Left forelimb (tissue), 1 donor: ENCODE data around the gene CFAP77.

Experiments
- DNase-seq: peaks from one replicate; pipeline ENCODE4 v3.0.0-alpha.2; 2018; ENCODE audit warnings: low spot score

The CFAP77 gene

DNA sequence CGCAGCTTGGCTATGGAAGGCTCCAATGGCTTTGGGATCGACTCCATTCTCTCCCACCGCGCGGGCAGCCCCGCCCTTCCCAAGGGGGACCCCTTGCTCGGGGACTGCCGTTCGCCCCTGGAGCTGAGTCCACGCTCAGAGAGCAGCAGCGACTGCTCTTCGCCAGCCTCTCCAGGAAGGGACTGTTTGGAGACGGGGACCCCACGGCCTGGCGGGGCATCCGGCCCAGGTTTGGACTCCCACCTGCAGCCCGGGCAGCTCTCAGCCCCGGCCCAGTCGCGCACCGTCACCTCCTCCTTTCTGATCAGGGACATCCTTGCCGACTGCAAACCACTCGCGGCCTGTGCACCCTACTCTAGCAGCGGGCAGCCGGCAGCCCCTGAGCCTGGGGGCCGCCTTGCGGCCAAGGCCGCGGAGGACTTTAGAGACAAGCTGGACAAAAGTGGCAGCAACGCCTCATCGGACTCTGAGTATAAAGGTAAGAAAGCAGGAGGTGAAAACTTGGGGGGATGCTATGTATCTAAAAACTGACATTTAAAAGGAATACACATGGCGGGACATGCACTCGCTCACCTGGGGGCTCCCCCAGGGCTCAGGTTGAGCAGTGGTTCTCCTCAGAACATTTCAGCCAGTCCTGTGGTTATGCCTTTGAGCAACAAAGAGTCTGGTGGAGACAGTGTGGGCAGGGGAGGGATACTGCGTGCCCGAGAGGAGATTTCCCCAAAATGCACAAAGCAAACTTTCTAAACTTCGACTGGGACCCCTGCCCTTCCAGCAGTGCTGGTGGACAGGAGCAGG is 173.0 kb downstream of the CFAP77 start:
- DNase-seq = no peak

DNA sequence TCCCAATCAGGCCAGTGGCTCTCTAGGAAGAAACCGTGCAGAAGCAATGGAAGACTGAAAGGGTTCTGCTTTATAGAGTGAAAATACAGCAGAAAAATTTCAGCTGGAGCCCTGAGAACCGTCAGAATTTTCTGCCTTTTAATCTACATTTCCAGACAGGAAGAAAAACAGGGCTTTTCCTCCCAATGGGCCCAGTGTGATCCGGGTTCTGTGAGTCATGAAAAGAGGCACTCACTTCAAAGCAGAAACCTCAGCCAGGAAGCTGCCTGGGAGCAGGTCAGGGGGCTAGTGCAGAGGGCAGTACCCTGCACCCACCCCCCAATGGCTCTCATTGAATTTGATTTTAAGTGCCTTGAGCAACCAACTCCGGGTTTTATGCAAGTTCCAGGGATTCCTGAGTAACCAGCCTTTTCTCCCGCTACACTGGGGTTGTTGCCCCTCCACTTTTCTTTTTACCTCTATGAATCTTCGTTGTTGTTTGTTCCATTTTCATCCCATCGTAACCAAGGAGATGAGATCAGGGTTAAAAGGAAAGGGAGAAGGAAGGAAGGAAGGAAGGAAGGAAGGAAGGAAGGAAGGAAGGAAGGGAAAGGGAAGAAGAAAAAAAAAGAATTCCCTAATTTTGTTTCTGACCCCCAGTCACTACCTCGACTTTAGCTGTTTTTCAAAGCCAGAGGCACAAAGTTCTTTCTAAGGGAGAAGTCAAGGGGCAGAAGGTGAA is 173.7 kb downstream of the CFAP77 start:
- no peak for DNase-seq

GRCh38 chr9:132584601-132585560 is 174.9 kb downstream of the CFAP77 start:
- no peak for DNase-seq

- no peak for DNase-seq
These were observed 176.2 kb downstream of the CFAP77 start for GRCh38 chr9:132585954-132586829.

DNA sequence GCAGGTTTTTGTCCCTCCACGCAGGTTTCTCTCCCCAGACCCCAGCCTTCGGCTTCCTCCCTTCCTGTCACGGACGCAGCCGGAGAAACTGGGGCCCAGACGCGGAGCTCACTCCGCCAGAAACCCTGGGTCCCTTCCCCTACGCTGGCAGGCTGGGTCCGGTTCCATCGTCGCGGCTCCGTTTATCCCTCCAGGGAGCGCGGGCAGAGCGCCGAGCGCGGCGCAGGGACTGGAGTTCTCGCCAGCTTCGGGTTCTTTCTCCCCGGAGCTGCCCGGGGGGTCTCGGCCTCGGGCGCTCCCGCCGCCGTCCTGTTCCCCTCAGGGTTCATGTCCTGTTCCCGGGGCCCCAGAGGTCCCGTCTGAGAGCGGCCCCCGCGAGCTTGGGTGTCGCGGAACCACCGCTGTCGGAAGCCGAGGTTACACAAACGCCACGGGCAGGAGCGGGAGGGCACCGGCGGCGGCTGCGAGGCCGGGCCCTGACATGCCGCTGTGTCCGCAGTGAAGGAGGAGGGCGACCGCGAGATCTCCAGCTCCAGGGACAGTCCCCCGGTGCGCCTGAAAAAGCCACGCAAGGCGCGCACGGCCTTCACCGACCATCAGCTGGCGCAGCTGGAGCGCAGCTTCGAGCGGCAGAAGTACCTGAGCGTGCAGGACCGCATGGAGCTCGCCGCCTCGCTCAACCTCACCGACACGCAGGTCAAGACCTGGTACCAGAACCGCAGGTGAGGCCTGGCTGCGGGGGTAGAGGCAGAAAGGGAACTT is 177.0 kb downstream of the CFAP77 start:
- DNase-seq = no peak

DNA sequence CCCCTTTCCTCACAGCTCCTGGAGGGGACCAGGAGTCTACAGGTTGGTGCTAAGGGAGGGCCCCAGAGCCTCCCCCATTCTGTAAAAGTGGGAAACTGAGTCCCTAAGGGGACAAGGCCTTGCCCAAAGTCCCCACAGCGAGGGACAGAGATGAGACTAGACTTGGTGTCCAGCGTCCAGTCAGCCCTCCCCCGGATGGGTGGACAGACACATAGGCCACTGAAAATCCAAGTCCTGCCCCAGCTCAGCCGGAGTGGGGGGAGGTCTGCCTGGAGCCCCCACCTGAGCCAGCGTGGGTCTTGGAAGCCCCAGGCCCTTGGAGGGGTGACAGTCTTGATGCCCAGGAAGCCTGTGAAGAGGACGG is 177.6 kb downstream of the CFAP77 start:
- DNase-seq = no peak

- DNase-seq = no peak
These were observed 178.1 kb downstream of the CFAP77 start for GRCh38 chr9:132588098-132588497.

DNA sequence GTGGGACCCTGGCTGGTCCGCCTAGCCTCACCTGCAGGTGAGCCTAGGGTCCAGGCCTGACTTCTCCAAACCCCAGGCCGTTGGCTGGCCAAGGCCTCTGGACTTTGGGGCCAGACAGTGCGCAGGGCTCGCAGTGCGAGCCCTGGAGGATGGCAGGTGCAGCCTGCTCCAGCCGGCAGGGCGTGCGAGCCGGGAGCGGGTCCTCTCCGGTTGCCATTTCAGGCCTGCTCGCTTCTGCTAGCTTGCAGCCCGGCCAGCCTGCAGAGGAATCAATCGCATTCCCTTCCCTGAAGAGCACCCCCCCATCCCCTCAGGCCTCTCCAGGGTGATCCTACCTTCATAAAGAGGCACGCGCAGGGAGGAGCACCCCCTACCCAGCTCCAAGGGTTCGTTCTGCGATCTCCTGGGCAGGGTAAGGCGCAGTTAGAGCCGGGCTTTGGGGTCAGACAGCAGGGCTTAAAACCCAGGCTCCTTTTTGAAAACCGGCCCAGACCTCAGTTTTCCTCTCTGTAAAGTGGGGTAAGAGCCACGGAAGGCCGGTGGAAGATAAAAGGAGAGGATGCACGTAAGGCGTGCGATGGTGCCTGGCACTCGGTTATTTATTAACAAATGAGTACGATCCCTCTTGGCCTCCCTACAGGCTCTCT is 178.6 kb downstream of the CFAP77 start:
- DNase-seq = no peak

DNA sequence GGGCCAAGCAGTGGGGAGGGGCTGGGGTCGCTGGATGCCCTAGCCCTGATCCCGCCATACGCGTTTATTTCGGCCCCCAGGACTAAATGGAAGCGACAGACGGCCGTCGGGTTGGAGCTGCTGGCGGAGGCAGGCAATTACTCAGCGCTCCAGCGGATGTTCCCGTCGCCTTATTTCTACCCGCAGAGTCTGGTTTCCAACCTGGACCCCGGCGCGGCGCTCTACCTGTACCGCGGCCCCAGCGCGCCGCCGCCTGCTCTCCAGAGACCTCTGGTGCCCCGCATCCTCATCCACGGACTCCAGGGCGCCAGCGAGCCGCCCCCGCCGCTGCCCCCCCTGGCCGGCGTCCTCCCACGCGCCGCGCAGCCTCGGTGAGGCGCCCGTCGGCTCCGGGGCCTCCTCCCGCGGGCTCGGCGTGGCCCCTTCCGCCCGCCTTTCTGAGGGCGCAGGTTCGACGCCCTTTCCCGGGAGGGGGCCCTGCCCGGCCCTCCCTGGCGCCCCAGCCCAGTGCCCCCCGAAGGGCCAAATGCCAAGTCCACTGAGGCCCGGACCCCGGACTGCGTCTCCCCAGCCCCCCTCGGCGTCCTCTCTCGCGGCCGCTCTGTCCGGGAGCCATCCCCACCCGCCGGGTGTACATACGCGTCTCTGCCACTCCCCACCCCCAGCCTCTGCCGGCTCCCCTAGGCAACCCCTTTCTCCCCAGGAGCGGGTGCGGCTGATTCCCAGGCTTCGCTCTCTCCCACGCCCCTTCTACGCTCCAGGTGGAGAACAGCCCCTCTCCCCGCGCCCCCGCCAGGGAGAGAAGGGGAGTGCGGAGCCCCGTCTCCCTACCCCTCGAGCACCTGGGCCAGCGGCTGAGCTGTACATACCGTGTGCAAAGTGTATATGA is 179.4 kb downstream of the CFAP77 start:
- DNase-seq = no peak

DNA sequence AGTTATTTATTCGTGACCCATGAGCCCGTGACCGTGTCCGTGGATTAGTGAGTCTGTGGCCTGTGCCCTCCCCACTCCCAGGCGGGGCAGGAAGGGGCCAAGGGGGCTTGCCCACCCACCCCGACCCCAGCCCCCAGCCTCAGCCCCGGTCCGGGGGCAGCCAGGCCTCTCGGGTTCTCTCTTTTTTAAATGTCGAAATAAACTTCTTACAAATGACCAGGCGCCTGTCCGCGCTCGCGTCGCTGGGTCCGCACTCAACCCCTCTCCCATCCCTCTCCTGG is 180.0 kb downstream of the CFAP77 start:
- DNase-seq = no peak

GRCh38 chr9:132590318-132591182 is 180.5 kb downstream of the CFAP77 start:
- no peak for DNase-seq

DNA sequence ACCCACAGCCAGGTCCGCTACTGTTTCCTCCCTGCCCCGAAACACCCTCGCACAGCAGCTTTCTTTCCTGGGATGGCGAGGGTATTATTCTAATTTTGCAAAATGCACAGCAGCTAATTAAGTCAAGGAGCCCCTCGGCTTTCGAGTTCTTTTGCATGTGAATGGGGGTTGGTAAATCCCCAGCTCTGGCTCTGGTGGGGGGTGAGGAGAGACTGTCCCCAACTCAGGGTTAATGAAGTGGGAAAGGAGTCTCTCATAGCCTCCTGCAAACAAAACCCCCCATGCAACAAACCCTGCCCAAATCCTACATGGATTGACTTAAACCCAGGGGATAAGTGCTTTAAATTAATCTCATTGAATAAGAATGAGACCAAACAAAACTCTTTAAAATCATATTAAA is 181.2 kb downstream of the CFAP77 start:
- DNase-seq = no peak

DNA sequence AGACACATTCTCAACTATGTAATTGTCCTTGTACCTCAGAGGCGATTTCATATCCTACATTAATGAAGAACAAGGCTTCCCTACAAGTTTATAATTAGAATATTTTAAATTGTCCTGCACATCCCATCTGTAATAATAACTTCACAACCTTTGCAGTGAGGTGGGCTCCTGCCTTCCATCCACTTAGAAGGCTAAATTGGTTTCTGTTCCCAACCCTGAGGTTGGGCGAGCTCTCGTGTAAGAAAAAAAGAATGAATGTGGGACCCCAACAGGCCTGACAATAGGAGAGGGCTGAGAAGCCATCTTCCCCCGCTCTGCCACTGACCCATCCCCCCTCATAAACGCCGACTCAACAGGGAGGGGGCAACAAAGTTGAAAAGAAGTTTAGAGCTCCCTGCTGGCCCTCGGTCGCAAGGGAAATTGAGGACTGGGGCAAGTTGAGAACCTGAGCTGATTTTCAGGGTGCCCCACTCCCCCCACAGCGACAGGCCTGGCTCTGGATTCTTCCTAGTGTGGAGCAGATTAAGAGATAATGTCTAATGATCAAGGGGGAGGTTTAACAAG is 181.8 kb downstream of the CFAP77 start:
- DNase-seq = no peak

DNA sequence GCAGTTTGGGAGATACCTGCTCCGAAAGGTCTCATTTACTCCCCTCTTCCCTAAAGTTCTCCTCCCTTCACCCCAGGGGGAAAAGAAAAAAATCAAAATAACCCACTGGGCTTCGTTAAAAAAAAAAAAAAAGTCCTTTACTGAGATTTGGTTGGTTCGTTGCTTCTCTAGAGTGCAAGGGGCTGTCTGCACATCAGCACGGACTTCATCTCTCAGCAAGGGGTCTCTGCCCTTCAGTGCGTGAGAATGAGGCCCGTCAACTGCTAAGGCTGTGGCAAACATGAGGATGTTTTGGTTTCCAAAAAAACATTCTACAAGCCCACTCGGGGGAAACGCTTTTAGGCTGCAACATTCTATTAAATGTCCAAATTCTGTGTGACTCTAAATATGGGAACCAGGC is 182.4 kb downstream of the CFAP77 start:
- DNase-seq = no peak

- no peak for DNase-seq
These were observed 184.4 kb downstream of the CFAP77 start for GRCh38 chr9:132594412-132594811.

GRCh38 chr9:132595319-132595718 is 185.3 kb downstream of the CFAP77 start:
- no peak for DNase-seq

- no peak for DNase-seq
These were observed 186.2 kb downstream of the CFAP77 start for GRCh38 chr9:132596200-132596599.
